SU-DHL-6 (cell line): ENCODE data around the gene FRMD3.

Experiments
- H2AFZ ChIP-seq: fragments of 200-600 bp; sonication (generic); 2 replicates; pipeline ENCODE4 v1.6.1; 2014; ENCODE audit warnings: low read depth, mild to moderate bottlenecking, moderate library complexity, mixed read lengths, antibody characterized with exemption, low read length; ENCODE audit not compliant: severe bottlenecking
- H3F3A ChIP-seq: fragments of 200-600 bp; shearing (Covaris generic); 2 replicates; pipeline ENCODE4 v1.6.0; 2016; ENCODE audit warnings: antibody characterized with exemption, mild to moderate bottlenecking; ENCODE audit not compliant: insufficient read depth
- H3K27ac ChIP-seq: fragments of 200-600 bp; sonication (generic); 2 replicates; pipeline ENCODE4 v1.5.1; 2016; ENCODE audit warnings: low read depth, mild to moderate bottlenecking, low read length, moderate library complexity, mixed read lengths
- H3K27me3 ChIP-seq: fragments of 200-600 bp; sonication (generic), shearing (Covaris generic); 2 replicates; pipeline ENCODE4 v1.6.0; 2014; ENCODE audit warnings: mild to moderate bottlenecking, low read length
- H3K36me3 ChIP-seq: fragments of 200-600 bp; sonication (generic); 2 replicates; pipeline ENCODE4 v1.6.1; 2014; ENCODE audit warnings: mild to moderate bottlenecking, low read length, mixed read lengths
- H3K4me2 ChIP-seq: fragments of 300-600, 200-600 bp; shearing (Covaris generic), sonication (generic); 2 replicates; pipeline ENCODE4 v1.6.0; 2014; ENCODE audit warnings: low read length, low read depth, mild to moderate bottlenecking; ENCODE audit not compliant: poor library complexity, severe bottlenecking
- H3K4me3 ChIP-seq: fragments of 200-600 bp; sonication (generic); 2 replicates; pipeline ENCODE4 v1.5.1; 2014; ENCODE audit warnings: antibody characterized with exemption, low read length, mild to moderate bottlenecking, mixed read lengths; ENCODE audit not compliant: insufficient read depth, poor library complexity, severe bottlenecking
- H3K79me2 ChIP-seq: fragments of 200-600 bp; sonication (generic); 2 replicates; pipeline ENCODE4 v1.6.1; 2014; ENCODE audit warnings: mild to moderate bottlenecking, low read length, moderate library complexity; ENCODE audit not compliant: insufficient read depth
- H3K9ac ChIP-seq: fragments of 200-600 bp; sonication (generic); 2 replicates; pipeline ENCODE4 v1.7.0; 2014; ENCODE audit warnings: mild to moderate bottlenecking, low read length
- H3K9me2 ChIP-seq: fragments of 200-600 bp; sonication (generic); replicated peaks from 2 replicates; pipeline ENCODE4 v1.6.1; 2014; ENCODE audit warnings: low read length; ENCODE audit not compliant: insufficient read depth
- H3K9me3 ChIP-seq: fragments of 200-600 bp; sonication (generic); 2 replicates; pipeline ENCODE4 v1.6.1; 2014; ENCODE audit warnings: low read length, mixed read lengths; ENCODE audit not compliant: insufficient read depth
- H4K20me1 ChIP-seq: fragments of 200-600 bp; sonication (generic); 2 replicates; pipeline ENCODE4 v1.6.1; 2014; ENCODE audit warnings: low read depth, mild to moderate bottlenecking, antibody characterized with exemption, low read length, moderate library complexity, mixed read lengths
- EZH2phosphoT487 ChIP-seq: fragments of 200-600 bp; sonication (generic), shearing (Covaris generic); conservative IDR thresholded peaks from 2 replicates; pipeline ENCODE4 v1.6.1; 2018; ENCODE audit warnings: mild to moderate bottlenecking, antibody characterized with exemption, low read length, moderate library complexity, mixed read lengths
- TF ChIP-seq, protein P1 (sequence below): fragments of 200-600 bp; sonication (generic); IDR thresholded peaks from one replicate; pipeline ENCODE4 v1.5.1; 2017; ENCODE audit warnings: antibody characterized with exemption, mild to moderate bottlenecking, low read length, moderate library complexity; ENCODE audit not compliant: insufficient read depth, poor library complexity, severe bottlenecking

The FRMD3 gene

DNA sequence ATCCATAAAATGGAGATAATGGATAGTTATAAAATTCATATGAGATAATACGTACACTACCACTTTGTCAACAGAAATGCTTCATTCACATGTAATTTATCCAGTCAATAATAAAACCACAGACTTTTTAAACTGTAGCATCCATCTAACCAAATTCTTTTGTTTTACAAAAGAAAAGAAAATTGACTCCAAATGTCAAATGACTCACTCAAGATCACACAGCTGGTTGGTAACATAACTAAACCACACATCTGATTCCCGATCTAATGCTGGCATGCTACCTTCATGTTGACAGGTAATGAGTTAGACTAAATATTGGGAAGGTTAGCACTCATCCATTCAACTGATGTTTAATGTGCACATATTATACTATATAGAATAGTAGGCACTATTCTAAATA, 4.9 kb downstream of the FRMD3 start:
- H3K4me2 ChIP-seq, result no peak overlapping the region
- no peaks in the 10 kb centered on the region for H3K79me2 ChIP-seq
- H2AFZ ChIP-seq, result no peak overlapping the region
- no peaks in the 10 kb centered on the region for H3K36me3 ChIP-seq
- no peaks in the 10 kb centered on the region for H3K9me2 ChIP-seq
- H3K9me3 ChIP-seq, result no peaks in the 10 kb centered on the region
- H4K20me1 ChIP-seq, result no peaks in the 10 kb centered on the region
- H3F3A ChIP-seq, result no peaks in the 10 kb centered on the region
- no peak for TF ChIP-seq EZH2phosphoT487
- TF ChIP-seq, protein P1, sequence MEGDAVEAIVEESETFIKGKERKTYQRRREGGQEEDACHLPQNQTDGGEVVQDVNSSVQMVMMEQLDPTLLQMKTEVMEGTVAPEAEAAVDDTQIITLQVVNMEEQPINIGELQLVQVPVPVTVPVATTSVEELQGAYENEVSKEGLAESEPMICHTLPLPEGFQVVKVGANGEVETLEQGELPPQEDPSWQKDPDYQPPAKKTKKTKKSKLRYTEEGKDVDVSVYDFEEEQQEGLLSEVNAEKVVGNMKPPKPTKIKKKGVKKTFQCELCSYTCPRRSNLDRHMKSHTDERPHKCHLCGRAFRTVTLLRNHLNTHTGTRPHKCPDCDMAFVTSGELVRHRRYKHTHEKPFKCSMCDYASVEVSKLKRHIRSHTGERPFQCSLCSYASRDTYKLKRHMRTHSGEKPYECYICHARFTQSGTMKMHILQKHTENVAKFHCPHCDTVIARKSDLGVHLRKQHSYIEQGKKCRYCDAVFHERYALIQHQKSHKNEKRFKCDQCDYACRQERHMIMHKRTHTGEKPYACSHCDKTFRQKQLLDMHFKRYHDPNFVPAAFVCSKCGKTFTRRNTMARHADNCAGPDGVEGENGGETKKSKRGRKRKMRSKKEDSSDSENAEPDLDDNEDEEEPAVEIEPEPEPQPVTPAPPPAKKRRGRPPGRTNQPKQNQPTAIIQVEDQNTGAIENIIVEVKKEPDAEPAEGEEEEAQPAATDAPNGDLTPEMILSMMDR, result no peak
- H3K4me3 ChIP-seq, result no peak overlapping the region
- H3K27ac ChIP-seq, result no peak overlapping the region
- no peak overlapping the region for H3K9ac ChIP-seq
- no peaks in the 10 kb centered on the region for H3K27me3 ChIP-seq

DNA sequence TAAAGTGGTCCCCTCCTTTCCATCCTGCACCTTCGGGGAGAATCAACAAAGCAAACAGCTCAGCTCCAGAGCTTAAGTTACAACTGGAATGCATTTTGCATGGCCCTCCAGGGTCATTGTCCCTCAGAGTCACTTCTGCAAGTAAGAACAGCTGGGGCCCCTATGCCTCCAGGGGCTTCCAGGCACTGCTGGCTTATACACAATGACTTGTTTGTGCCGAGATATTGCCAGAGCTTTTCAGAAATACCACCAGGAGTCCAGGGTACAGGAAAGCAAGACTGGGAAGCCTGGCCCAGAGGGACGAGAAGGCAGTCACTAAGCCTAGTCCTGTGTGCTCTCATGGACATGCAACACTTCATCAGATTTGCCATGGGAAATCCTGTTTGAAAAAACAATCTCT, 11.3 kb downstream of the FRMD3 start:
- Histone ChIP-seq H3K9ac (no peak overlapping the region), H3K9me2 (no peaks in the 10 kb centered on the region), H2AFZ (no peak overlapping the region), H3K9me3 (no peaks in the 10 kb centered on the region), H3K79me2 (no peaks in the 10 kb centered on the region), H3K4me3 (no peak overlapping the region), H4K20me1 (no peaks in the 10 kb centered on the region), H3K36me3 (no peaks in the 10 kb centered on the region), H3F3A (no peaks in the 10 kb centered on the region), H3K4me2 (no peak overlapping the region), H3K27ac (no peak overlapping the region), H3K27me3 (no peaks in the 10 kb centered on the region)
- TF ChIP-seq, protein P1, result no peak
- TF ChIP-seq EZH2phosphoT487, result no peak

DNA sequence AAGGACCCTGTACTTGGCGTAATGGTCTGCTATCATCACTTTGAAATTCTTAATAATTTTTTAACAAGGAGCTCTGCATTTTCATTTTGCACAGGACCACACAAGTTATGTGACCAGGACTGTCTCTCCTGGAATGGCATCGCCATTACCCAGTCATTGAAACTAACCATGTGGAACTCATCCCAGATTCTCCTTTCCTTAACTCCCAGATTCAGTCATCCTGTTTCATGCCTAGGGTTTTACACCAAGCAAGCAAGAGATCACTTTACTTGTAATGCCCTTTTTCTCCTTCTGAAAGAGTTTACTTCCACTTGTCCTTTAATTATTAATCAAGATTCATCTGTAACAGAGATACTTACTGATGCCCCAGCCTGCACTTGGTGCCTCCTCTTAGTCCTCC, 12.0 kb downstream of the FRMD3 start:
- Histone ChIP-seq H4K20me1 (no peaks in the 10 kb centered on the region), H3K79me2 (no peaks in the 10 kb centered on the region), H3K27ac (no peak overlapping the region), H3K4me3 (no peak overlapping the region), H3K36me3 (no peaks in the 10 kb centered on the region), H3K9me3 (no peaks in the 10 kb centered on the region), H3K9ac (no peak overlapping the region), H2AFZ (no peak overlapping the region), H3K4me2 (no peak overlapping the region), H3K27me3 (no peaks in the 10 kb centered on the region), H3F3A (no peaks in the 10 kb centered on the region), H3K9me2 (no peaks in the 10 kb centered on the region)
- TF ChIP-seq, protein P1, result no peak
- no peak for TF ChIP-seq EZH2phosphoT487

DNA sequence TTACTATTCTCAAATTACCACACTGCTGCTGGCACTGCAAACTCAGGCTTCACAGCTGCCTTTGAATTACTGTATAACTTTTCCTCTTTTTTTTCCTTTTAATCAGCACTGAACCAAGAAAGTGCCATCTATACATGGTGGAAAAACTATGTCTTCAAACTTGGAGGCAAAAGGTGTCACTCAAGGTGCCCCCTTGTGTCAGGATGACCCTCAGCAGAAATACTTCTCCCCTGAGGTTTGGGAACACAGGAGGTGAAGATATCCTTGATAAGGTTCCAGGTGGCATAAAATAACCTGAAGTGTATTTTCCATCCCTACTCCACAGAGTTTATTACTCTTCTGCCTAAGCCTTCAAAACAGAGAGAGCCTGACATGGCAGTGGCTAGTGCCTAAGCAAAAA, 14.5 kb downstream of the FRMD3 start:
- H3F3A ChIP-seq, result no peaks in the 10 kb centered on the region
- no peaks in the 10 kb centered on the region for H3K27me3 ChIP-seq
- H4K20me1 ChIP-seq, result no peaks in the 10 kb centered on the region
- no peaks in the 10 kb centered on the region for H3K9me2 ChIP-seq
- no peak overlapping the region for H3K4me2 ChIP-seq
- no peak overlapping the region for H2AFZ ChIP-seq
- no peaks in the 10 kb centered on the region for H3K36me3 ChIP-seq
- no peaks in the 10 kb centered on the region for H3K9me3 ChIP-seq
- no peak overlapping the region for H3K9ac ChIP-seq
- H3K4me3 ChIP-seq, result no peak overlapping the region
- H3K27ac ChIP-seq, result no peak overlapping the region
- no peak for TF ChIP-seq EZH2phosphoT487
- TF ChIP-seq, protein P1, result no peak
- no peaks in the 10 kb centered on the region for H3K79me2 ChIP-seq
